Measurements from ENCODE around the gene CC2D2A. TPM values are rescaled to one million over a fixed set of nuclear protein-coding genes. Genes with fewer than 3 reads are reported as not detected.

Gene CC2D2A
- total RNA-seq, 2 donors from 2014 or later, result 2.6 to 8.3 TPM

DNA sequence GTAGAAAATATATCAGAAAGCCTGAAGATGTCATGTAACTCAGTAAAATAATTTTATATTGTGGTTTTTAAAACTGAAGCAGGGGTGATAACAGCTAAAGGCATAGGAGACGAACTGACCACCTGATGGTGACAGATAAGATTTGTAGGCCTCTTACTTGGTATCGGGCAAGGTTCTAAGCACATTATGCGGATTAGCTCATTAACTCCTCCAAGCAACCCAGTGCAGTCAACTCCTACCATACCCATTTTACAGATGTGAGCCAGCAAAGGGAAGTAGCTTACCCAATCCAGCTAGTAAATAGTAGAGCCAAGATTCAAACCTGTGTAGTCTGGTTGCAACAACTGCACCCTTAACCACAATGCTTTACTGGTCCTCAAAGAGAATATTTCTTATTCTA, 62.1 kb downstream of the CC2D2A start:
- no peak overlapping the region for H3K4me3 ChIP-seq
- H3K9ac ChIP-seq (ENCODE audit: low read depth in 2 of 2, low read length in 2 of 2), result no peak overlapping the region
- intact Hi-C loops (cut with DNase I), result no loop called here
- H3K27ac ChIP-seq, result no peak overlapping the region
- H3K4me1 ChIP-seq, result no peaks in the 10 kb centered on the region
- no peak for DNase-seq
- TF ChIP-seq, protein P1, sequence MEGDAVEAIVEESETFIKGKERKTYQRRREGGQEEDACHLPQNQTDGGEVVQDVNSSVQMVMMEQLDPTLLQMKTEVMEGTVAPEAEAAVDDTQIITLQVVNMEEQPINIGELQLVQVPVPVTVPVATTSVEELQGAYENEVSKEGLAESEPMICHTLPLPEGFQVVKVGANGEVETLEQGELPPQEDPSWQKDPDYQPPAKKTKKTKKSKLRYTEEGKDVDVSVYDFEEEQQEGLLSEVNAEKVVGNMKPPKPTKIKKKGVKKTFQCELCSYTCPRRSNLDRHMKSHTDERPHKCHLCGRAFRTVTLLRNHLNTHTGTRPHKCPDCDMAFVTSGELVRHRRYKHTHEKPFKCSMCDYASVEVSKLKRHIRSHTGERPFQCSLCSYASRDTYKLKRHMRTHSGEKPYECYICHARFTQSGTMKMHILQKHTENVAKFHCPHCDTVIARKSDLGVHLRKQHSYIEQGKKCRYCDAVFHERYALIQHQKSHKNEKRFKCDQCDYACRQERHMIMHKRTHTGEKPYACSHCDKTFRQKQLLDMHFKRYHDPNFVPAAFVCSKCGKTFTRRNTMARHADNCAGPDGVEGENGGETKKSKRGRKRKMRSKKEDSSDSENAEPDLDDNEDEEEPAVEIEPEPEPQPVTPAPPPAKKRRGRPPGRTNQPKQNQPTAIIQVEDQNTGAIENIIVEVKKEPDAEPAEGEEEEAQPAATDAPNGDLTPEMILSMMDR (IDR thresholded peaks at IDR 0.05), result no peak
- no peaks in the 10 kb centered on the region for H3K9me3 ChIP-seq
- H3K36me3 ChIP-seq, result no peaks in the 10 kb centered on the region
- H3K27me3 ChIP-seq, result no peaks in the 10 kb centered on the region

DNA sequence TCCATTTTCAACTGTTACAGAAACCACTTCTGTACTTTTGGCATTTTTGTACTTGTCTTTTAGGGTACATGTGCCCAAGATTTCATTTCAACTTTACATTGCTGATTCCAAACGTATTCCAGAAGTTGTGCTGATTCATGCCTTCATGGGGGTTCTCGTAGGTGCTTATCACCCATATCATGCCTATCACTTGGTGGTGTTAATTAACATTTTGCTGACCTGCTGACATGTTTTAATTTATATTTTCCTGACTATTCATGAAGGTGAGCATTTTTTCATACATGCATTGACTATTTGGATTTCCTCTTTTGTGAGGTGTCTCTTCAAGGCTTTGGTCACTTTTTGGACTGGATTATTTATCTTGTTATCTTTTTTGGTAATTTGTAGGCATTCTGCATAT, 64.1 kb downstream of the CC2D2A start:
- Histone ChIP-seq H3K27me3 (no peaks in the 10 kb centered on the region), H3K36me3 (no peaks in the 10 kb centered on the region), H3K4me3 (no peak overlapping the region), H3K9me3 (no peaks in the 10 kb centered on the region), H3K4me1 (no peaks in the 10 kb centered on the region), H3K9ac (ENCODE audit: low read depth in 2 of 2, low read length in 2 of 2) (no peak overlapping the region), H3K27ac (no peak overlapping the region)
- TF ChIP-seq, protein P1 (IDR thresholded peaks at IDR 0.05), result no peak
- intact Hi-C loops (cut with DNase I), result no loop called here
- no peak for DNase-seq

DNA sequence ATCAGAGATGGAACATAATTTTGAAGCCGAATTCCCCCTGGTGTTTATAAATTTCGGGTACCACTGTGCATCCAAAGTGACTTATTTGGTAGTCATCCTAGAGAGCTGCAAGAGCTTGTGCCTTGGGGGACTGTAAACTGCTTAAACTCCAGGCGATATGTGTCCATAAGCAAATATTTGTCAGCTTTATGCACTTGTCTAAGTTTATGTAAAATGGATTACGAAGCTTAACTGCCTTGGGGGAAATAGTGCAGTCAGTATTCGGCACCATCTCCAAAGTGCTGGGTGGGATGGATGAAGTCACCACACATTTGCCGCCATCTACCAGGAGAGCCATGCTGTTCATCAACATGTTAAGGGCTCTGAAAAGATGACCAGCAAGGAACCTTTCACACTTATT, 65.9 kb downstream of the CC2D2A start:
- intact Hi-C loops (cut with DNase I), result no loop called here
- TF ChIP-seq, protein P1 (IDR thresholded peaks at IDR 0.05), result no peak

DNA sequence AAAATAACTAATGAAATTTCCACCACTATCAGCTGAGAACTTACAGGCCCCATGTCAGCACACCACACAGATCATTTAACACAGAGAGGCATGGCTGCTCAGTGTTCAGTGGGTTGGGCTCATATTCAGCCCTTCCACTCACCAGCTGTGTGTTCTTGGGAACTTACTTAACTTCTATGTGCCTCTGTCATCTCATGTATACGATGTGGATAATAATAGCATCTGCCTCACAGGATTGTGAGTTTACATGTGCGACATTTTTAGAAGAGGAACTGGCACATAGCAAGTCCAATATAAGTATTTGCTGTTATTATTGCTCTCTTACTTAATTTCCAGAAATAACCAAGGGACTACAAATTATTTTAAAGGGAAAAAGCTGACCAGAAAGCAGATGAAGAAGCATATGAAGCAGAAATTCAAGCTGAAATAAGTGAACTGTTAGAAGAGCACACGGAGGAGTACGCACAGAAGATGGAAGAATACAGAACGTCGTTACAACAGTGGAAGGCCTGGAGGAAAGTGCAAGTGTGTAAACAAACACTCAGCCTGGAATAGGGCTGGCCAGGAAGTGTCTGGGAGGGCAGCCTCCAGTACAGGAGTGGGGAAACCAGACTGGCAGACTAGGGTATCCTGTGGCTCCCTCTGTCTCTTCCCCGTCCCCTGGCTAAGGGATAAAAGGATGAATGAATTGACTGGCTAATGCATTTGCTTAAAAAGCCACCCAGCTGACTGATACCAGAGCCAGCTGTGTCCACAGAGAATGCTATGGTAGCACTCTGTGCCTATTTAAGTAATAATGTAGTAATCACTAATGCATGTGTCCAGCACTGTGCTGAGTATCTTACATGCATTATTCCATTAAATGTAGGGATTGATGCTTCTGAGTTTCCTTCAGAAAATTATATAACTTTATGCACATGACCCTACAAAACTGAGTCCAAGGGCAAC, 67.1 kb downstream of the CC2D2A start:
- TF ChIP-seq, protein P1 (IDR thresholded peaks at IDR 0.05), result no peak
- intact Hi-C loops (cut with DNase I), result no loop called here

More for the DNA sequence above, 65.9 kb downstream of the CC2D2A start:
- no peak overlapping the region for H3K4me3 ChIP-seq
- no peaks in the 10 kb centered on the region for H3K9me3 ChIP-seq
- DNase-seq, result no peak
- H3K27ac ChIP-seq, result no peak overlapping the region
- no peaks in the 10 kb centered on the region for H3K27me3 ChIP-seq
- H3K9ac ChIP-seq (ENCODE audit: low read depth in 2 of 2, low read length in 2 of 2), result no peak overlapping the region
- H3K4me1 ChIP-seq, result no peaks in the 10 kb centered on the region
- H3K36me3 ChIP-seq, result no peaks in the 10 kb centered on the region

GRCh38 chr4:15541941-15542340, 72.3 kb downstream of the CC2D2A start:
- Histone ChIP-seq H3K9ac (ENCODE audit: low read depth in 2 of 2, low read length in 2 of 2) (no peak overlapping the region), H3K9me3 (no peaks in the 10 kb centered on the region), H3K27ac (no peak overlapping the region), H3K4me3 (no peak overlapping the region), H3K36me3 (no peaks in the 10 kb centered on the region), H3K4me1 (no peaks in the 10 kb centered on the region), H3K27me3 (no peaks in the 10 kb centered on the region)
- no peak for DNase-seq
- intact Hi-C loops (cut with DNase I), result no loop called here
- TF ChIP-seq, protein P1 (IDR thresholded peaks at IDR 0.05), result no peak

More for the DNA sequence above, 67.1 kb downstream of the CC2D2A start:
- Histone ChIP-seq H3K27ac (no peak overlapping the region), H3K4me1 (no peaks in the 10 kb centered on the region), H3K27me3 (no peaks in the 10 kb centered on the region), H3K9ac (ENCODE audit: low read depth in 2 of 2, low read length in 2 of 2) (no peak overlapping the region), H3K4me3 (no peak overlapping the region), H3K9me3 (no peaks in the 10 kb centered on the region), H3K36me3 (no peaks in the 10 kb centered on the region)
- DNase-seq, result no peak
